ENCODE data around the gene GCAT.

- TF ChIP-seq POLR2AphosphoS5 (IDR thresholded peaks at IDR 0.05; ENCODE audit: borderline replicate concordance, low read depth, low read length) (no peak), EZH2 (IDR thresholded peaks at IDR 0.05) (no peak), FOXP2 (optimal IDR thresholded peaks at IDR 0.05; ENCODE audit: control extremely low read depth, extremely low read length, insufficient read depth) (no peak)
Observed at GRCh38 chr22:37782340-37783168, 25.2 kb upstream of the GCAT start.
